GM21723 (cell line): ENCODE data around the gene TGFBR3.

Experiments
- ATAC-seq: cut with Tn5 transposase; IDR thresholded peaks from one replicate; pipeline ENCODE4 v1.9.1; 2021; ENCODE audit warnings: mild to moderate bottlenecking, moderate library complexity; ENCODE audit not compliant: unreplicated experiment

TGFBR3 gene

GRCh38 chr1:91718368-91718767 is 167.6 kb downstream of the TGFBR3 start:
- ATAC-seq: no peak

GRCh38 chr1:91717839-91718238 is 168.1 kb downstream of the TGFBR3 start:
- ATAC-seq: no peak

- no peak for ATAC-seq
Measured at GRCh38 chr1:91716339-91716738, 169.6 kb downstream of the TGFBR3 start.

GRCh38 chr1:91715416-91716000 is 170.4 kb downstream of the TGFBR3 start:
- no peak for ATAC-seq

- ATAC-seq: no peak
Measured at GRCh38 chr1:91714867-91715381, 171.0 kb downstream of the TGFBR3 start.

GRCh38 chr1:91712981-91713841 is 172.7 kb downstream of the TGFBR3 start:
- peak; percentile 78 for ATAC-seq

- no peak for ATAC-seq
Measured at GRCh38 chr1:91712393-91712792, 173.6 kb downstream of the TGFBR3 start.

GRCh38 chr1:91711504-91712247 is 174.3 kb downstream of the TGFBR3 start:
- no peak for ATAC-seq

- no peak for ATAC-seq
Measured at GRCh38 chr1:91710261-91710660, 175.7 kb downstream of the TGFBR3 start.

GRCh38 chr1:91708691-91709090 is 177.3 kb downstream of the TGFBR3 start:
- ATAC-seq: no peak

- no peak for ATAC-seq
Measured at GRCh38 chr1:91707890-91708218, 178.1 kb downstream of the TGFBR3 start.

GRCh38 chr1:91707114-91707889 is 178.6 kb downstream of the TGFBR3 start:
- no peak for ATAC-seq

- ATAC-seq: no peak
Measured at GRCh38 chr1:91706140-91706957, 179.6 kb downstream of the TGFBR3 start.

- no peak for ATAC-seq
Measured at GRCh38 chr1:91704746-91705145, 181.2 kb downstream of the TGFBR3 start.

- ATAC-seq: no peak
Measured at GRCh38 chr1:91703095-91703494, 182.9 kb downstream of the TGFBR3 start.

- ATAC-seq: no peak
Measured at GRCh38 chr1:91701472-91701869, 184.5 kb downstream of the TGFBR3 start.

GRCh38 chr1:91700771-91701471 is 185.0 kb downstream of the TGFBR3 start:
- ATAC-seq: no peak

GRCh38 chr1:91700332-91700731 is 185.6 kb downstream of the TGFBR3 start:
- ATAC-seq: no peak

GRCh38 chr1:91699339-91699974 is 186.5 kb downstream of the TGFBR3 start:
- ATAC-seq: no peak
